Ovary (tissue), 3 donors: ENCODE results near the gene RORC.

Experiments used
- CTCF ChIP-seq, 3 donors: fragments of 450-650 bp in 2 of 3; fragments of 200-600 bp in 1 of 3; IDR thresholded peaks; one replicate each; pipeline versions ENCODE4 v1.5.1 to v1.8.0; 2016 to 2022; ENCODE audit warnings: antibody characterized with exemption in 3 of 3, mild to moderate bottlenecking in 1 of 3
- EP300 ChIP-seq: sonication (generic); formaldehyde crosslinking; IDR thresholded peaks from one replicate; pipeline ENCODE4 v1.6.1; 2017; ENCODE audit warnings: antibody characterized with exemption
- POLR2A ChIP-seq: fragments of 450-650 bp; IDR thresholded peaks from one replicate; pipeline ENCODE4 v1.6.1; 2017; ENCODE audit warnings: antibody characterized with exemption, mild to moderate bottlenecking, moderate library complexity
- donor health status: DM: no; HTN: no; CAD: no.

- TF ChIP-seq POLR2A (no peak), EP300 (no peak), CTCF (IDR thresholded peaks at IDR 0.05) (no peak)
Measured at GRCh38 chr1:151790940-151791651, 40.5 kb downstream of the RORC start.
